HCT116 (cell line): ENCODE measurements around the gene SNUPN. TPM values are rescaled to one million over a fixed set of nuclear protein-coding genes. Genes with fewer than 3 reads are reported as not detected.

Source experiments
- ATAC-seq: fragments of 200-7000 bp; cut with Tn5 transposase; 2 replicates; pipeline ENCODE4 v1.9.1; 2020; ENCODE audit warnings: mild to moderate bottlenecking, moderate library complexity
- BruUV-seq: library from RNA; stranded (reverse); fragments of 400-500 nt; replicated peaks from 2 replicates; lab custom pipeline; 2021; lab: Mats Ljungman, UMichigan
- CTCF ChIA-PET: fragments of 300-600 bp; sonication (Branson Sonifier 250); formaldehyde crosslinking; loops from one replicate; lab custom pipeline; 2021; ENCODE audit warnings: antibody characterized with exemption; lab: Charles Lee
- POLR2A ChIA-PET: fragments of 300-600, 350-600 bp; sonication (Branson Sonifier 250); formaldehyde crosslinking; loops from one replicate; lab custom pipeline; 2021; ENCODE audit warnings: antibody characterized with exemption; lab: Charles Lee
- RAD21 ChIA-PET, 2 experiments: fragments of 300-600 bp; sonication (Branson Sonifier 250); formaldehyde crosslinking; loops; one replicate each; lab custom pipeline; 2023; ENCODE audit warnings: low total read pairs in 2 of 2; ENCODE audit not compliant: uncharacterized antibody in 2 of 2, unreplicated experiment in 2 of 2, low non-redundant PET in 1 of 2; lab: Charles Lee
- DNase-seq: peaks from one replicate; pipeline ENCODE4 v3.0.0-alpha.2; 2010; ENCODE audit warnings: low read depth, low spot score
- H2AFZ ChIP-seq: fragments of 200-600 bp; shearing (Covaris generic), sonication (generic); 2 replicates; pipeline ENCODE4 v1.6.1; 2017; ENCODE audit warnings: low read depth, mixed run types, mixed read lengths, antibody characterized with exemption, low read length; ENCODE audit not compliant: poor library complexity, severe bottlenecking
- H3K27ac ChIP-seq: 2 replicates; pipeline ENCODE4 v1.5.1; 2012; ENCODE audit warnings: low read depth, low read length
- H3K27me3 ChIP-seq: fragments of 200-600 bp; sonication (generic); 2 replicates; pipeline ENCODE4 v1.6.1; 2016; ENCODE audit warnings: mixed run types, low read length, mixed read lengths; ENCODE audit not compliant: insufficient read depth
- H3K36me3 ChIP-seq, 2 experiments: fragments of 200-500 bp in 1 of 2; fragments of 200-600 bp in 1 of 2; sonication (Bioruptor generic) in 1 of 2; sonication (generic) in 1 of 2; 2 replicates each; pipeline versions ENCODE4 v1.5.1 to v1.6.1; 2014 to 2016; ENCODE audit warnings: low read length in 2 of 2, inconsistent platforms in 1 of 2, mixed read lengths in 1 of 2, mixed run types in 1 of 2; ENCODE audit not compliant: insufficient read depth in 2 of 2, control insufficient read depth in 1 of 2
- H3K4me1 ChIP-seq, 2 experiments: fragments of 200-600 bp in 1 of 2; sonication (generic) in 1 of 2; 2 replicates each; pipeline versions ENCODE4 v1.5.1 to v1.6.1; 2012 to 2017; ENCODE audit warnings: low read length in 2 of 2, inconsistent platforms in 1 of 2, mild to moderate bottlenecking in 1 of 2, mixed read lengths in 1 of 2, mixed run types in 1 of 2, moderate library complexity in 1 of 2; ENCODE audit not compliant: insufficient read depth in 2 of 2, control insufficient read depth in 1 of 2
- H3K4me2 ChIP-seq: fragments of 200-600 bp; sonication (generic); 2 replicates; pipeline ENCODE4 v1.6.1; 2017; ENCODE audit warnings: mixed run types, low read length, mixed read lengths
- H3K4me3 ChIP-seq, 2 experiments: fragments of 200-600 bp in 1 of 2; sonication (generic) in 1 of 2; replicated peaks in 1 of 2; 2 replicates each; pipeline ENCODE4 v1.5.1; 2011 to 2016; ENCODE audit warnings: low read length in 2 of 2, control low read depth in 1 of 2, low read depth in 1 of 2, mild to moderate bottlenecking in 1 of 2, mixed read lengths in 1 of 2, mixed run types in 1 of 2
- H3K79me2 ChIP-seq: fragments of 200-600 bp; sonication (generic); 2 replicates; pipeline ENCODE4 v1.6.1; 2017; ENCODE audit warnings: mild to moderate bottlenecking, mixed run types, low read length, moderate library complexity, mixed read lengths; ENCODE audit not compliant: insufficient read depth
- H3K9ac ChIP-seq: fragments of 200-600 bp; sonication (generic); 2 replicates; pipeline ENCODE4 v1.6.1; 2016; ENCODE audit warnings: low read length, mixed read lengths
- H3K9me2 ChIP-seq: fragments of 200-600 bp; sonication (generic), shearing (Covaris generic); 2 replicates; pipeline ENCODE4 v1.6.1; 2017; ENCODE audit warnings: mixed run types, mild to moderate bottlenecking, moderate library complexity; ENCODE audit not compliant: insufficient read depth
- H3K9me3 ChIP-seq, 2 experiments: fragments of 200-500 bp in 1 of 2; fragments of 200-600 bp in 1 of 2; sonication (Bioruptor generic) in 1 of 2; sonication (generic) in 1 of 2; 2 replicates each; pipeline ENCODE4 v1.6.1; 2014 to 2017; ENCODE audit warnings: low read length in 2 of 2, mixed read lengths in 2 of 2, inconsistent platforms in 1 of 2, low read depth in 1 of 2, mild to moderate bottlenecking in 1 of 2, mixed run types in 1 of 2, moderate library complexity in 1 of 2; ENCODE audit not compliant: control insufficient read depth in 1 of 2, insufficient read depth in 1 of 2
- H4K20me1 ChIP-seq: fragments of 200-600 bp; sonication (generic), shearing (Covaris generic); 2 replicates; pipeline ENCODE4 v1.6.1; 2017; ENCODE audit warnings: mixed run types, mild to moderate bottlenecking, moderate library complexity; ENCODE audit not compliant: insufficient read depth
- ELF1 ChIP-seq: IDR thresholded peaks from 2 replicates; pipeline ENCODE4 v1.6.1; 2012; ENCODE audit warnings: low read depth, borderline replicate concordance
- JUND ChIP-seq: IDR thresholded peaks from 2 replicates; pipeline ENCODE4 v1.6.1; 2012
- SIN3A ChIP-seq: IDR thresholded peaks from 2 replicates; pipeline ENCODE4 v1.6.1; 2012; ENCODE audit warnings: low read depth
- TCF7L2 ChIP-seq: IDR thresholded peaks from 2 replicates; pipeline ENCODE4 v1.7.0; 2011; ENCODE audit warnings: borderline replicate concordance, inconsistent platforms; ENCODE audit not compliant: insufficient read depth, insufficient read length; ENCODE audit errors: extremely low read depth
- YY1 ChIP-seq: IDR thresholded peaks from 2 replicates; pipeline ENCODE4 v1.6.1; 2011; ENCODE audit warnings: low read length, low read depth, moderate library complexity, mild to moderate bottlenecking; ENCODE audit not compliant: insufficient replicate concordance; ENCODE audit errors: extremely low read depth
- ZBTB33 ChIP-seq: IDR thresholded peaks from 2 replicates; pipeline ENCODE4 v1.6.1; 2011; ENCODE audit warnings: mild to moderate bottlenecking, low read length, moderate library complexity; ENCODE audit not compliant: insufficient replicate concordance; ENCODE audit errors: extremely low read depth
- intact Hi-C: fragments of 100-400 bp; cut with micrococcal nuclease; formaldehyde crosslinking; loops from 2 replicates; pipeline ENCODE4 v1.10.0; 2022
- total RNA-seq: library from RNA; stranded (reverse); gene quantifications from one replicate; pipeline ENCODE4 v1.2.1, GENCODE V29; 2021; ENCODE audit not compliant: unreplicated experiment
- TF ChIP-seq, protein P1 (sequence below): IDR thresholded peaks from 2 replicates; pipeline ENCODE4 v1.6.1; 2012; ENCODE audit warnings: low read depth
- TF ChIP-seq, protein P2 (sequence below), 3 experiments: fragments of 200-600 bp in 1 of 3; sonication (generic) in 1 of 3; IDR thresholded peaks in 2 of 3; conservative IDR thresholded peaks in 1 of 3; 2 replicates each; pipeline ENCODE4 v1.5.1; 2012 to 2017; ENCODE audit warnings: low read depth in 2 of 3, low read length in 2 of 3, antibody characterized with exemption in 1 of 3, borderline replicate concordance in 1 of 3, control low read depth in 1 of 3, mild to moderate bottlenecking in 1 of 3, mixed read lengths in 1 of 3, mixed run types in 1 of 3, moderate library complexity in 1 of 3; ENCODE audit not compliant: insufficient read depth in 1 of 3

SNUPN gene
- total RNA-seq, 1 experiment from 2014 or later, result 29.8 TPM

DNA sequence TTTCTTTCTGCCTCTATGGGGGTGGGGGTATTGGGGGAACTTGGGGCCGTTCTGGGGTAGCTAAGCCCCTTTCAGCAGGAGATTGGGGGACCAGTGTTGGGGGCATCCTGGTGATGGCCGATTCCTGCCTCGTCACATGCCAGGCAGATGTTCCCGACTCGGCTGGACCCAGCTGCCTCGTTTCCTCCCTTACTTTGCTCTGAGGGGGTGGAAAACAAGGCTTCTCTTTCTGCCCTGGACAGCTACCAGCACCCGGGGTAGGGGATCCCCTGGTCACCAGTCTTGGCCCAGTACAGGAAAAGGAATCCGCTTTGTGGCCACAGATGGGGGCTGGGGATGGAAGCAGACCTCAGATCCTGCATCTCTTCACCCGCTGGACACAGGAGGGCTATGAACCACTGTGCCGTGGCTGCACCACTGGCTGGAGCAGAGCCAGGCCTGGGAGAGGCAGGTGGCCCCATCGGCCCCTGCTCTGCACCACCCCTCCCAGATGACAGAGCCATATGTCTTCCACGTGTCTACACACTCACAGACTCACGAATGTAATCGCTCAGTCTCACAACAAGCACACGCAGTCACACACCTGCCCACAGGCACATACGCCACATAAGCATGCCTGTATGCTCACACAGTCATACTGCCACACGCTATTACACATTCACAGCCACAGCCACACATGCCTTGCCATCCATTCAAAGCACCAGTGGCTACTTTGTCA is 34.6 kb upstream of the SNUPN start:
- H3K27me3 ChIP-seq, result no peaks in the 10 kb centered on the region
- RAD21 ChIA-PET, result no interaction called here
- peak overlapping the region; percentile 68 for H3K9ac ChIP-seq
- ATAC-seq, result no peak
- peaks cover 19 to 43% of the 10 kb centered on the region in 2 experiments for H3K4me1 ChIP-seq
- H3K36me3 ChIP-seq, result peaks cover 0 to 2% of the 10 kb centered on the region in 2 experiments; a peak in 1 of 4 replicates
- TF ChIP-seq ELF1, result no peak
- no peak for TF ChIP-seq JUND
- TF ChIP-seq, protein P1, sequence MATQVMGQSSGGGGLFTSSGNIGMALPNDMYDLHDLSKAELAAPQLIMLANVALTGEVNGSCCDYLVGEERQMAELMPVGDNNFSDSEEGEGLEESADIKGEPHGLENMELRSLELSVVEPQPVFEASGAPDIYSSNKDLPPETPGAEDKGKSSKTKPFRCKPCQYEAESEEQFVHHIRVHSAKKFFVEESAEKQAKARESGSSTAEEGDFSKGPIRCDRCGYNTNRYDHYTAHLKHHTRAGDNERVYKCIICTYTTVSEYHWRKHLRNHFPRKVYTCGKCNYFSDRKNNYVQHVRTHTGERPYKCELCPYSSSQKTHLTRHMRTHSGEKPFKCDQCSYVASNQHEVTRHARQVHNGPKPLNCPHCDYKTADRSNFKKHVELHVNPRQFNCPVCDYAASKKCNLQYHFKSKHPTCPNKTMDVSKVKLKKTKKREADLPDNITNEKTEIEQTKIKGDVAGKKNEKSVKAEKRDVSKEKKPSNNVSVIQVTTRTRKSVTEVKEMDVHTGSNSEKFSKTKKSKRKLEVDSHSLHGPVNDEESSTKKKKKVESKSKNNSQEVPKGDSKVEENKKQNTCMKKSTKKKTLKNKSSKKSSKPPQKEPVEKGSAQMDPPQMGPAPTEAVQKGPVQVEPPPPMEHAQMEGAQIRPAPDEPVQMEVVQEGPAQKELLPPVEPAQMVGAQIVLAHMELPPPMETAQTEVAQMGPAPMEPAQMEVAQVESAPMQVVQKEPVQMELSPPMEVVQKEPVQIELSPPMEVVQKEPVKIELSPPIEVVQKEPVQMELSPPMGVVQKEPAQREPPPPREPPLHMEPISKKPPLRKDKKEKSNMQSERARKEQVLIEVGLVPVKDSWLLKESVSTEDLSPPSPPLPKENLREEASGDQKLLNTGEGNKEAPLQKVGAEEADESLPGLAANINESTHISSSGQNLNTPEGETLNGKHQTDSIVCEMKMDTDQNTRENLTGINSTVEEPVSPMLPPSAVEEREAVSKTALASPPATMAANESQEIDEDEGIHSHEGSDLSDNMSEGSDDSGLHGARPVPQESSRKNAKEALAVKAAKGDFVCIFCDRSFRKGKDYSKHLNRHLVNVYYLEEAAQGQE, result no peak
- TF ChIP-seq TCF7L2, result no peak
- TF ChIP-seq, protein P2, sequence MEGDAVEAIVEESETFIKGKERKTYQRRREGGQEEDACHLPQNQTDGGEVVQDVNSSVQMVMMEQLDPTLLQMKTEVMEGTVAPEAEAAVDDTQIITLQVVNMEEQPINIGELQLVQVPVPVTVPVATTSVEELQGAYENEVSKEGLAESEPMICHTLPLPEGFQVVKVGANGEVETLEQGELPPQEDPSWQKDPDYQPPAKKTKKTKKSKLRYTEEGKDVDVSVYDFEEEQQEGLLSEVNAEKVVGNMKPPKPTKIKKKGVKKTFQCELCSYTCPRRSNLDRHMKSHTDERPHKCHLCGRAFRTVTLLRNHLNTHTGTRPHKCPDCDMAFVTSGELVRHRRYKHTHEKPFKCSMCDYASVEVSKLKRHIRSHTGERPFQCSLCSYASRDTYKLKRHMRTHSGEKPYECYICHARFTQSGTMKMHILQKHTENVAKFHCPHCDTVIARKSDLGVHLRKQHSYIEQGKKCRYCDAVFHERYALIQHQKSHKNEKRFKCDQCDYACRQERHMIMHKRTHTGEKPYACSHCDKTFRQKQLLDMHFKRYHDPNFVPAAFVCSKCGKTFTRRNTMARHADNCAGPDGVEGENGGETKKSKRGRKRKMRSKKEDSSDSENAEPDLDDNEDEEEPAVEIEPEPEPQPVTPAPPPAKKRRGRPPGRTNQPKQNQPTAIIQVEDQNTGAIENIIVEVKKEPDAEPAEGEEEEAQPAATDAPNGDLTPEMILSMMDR (IDR thresholded peaks at IDR 0.05 in 2 of 3, conservative IDR thresholded peaks at IDR 0.05 in 1 of 3; ENCODE audit: borderline replicate concordance in 1 of 3, insufficient read depth in 1 of 3, low read depth in 2 of 3, low read length in 2 of 3), result no peak
- TF ChIP-seq ZBTB33, result no peak
- TF ChIP-seq SIN3A, result no peak
- TF ChIP-seq YY1, result no peak
- no peak for DNase-seq
- peaks cover 3% of the 10 kb centered on the region; the same call in 1 of the 2 replicates for H3K79me2 ChIP-seq
- CTCF ChIA-PET, result interaction anchor here (1.5 kb wide), 1 partner anchor 12 kb away, joined by 7 read pairs; the partner anchor contains the start of gene SNX33
- H3K4me2 ChIP-seq, result peak overlapping the region; percentile 63
- H4K20me1 ChIP-seq, result no peaks in the 10 kb centered on the region
- no TSS peak for BruUV-seq
- no peak overlapping the region for H3K4me3 ChIP-seq
- intact Hi-C loops, result no loop called here
- POLR2A ChIA-PET, result interaction anchor here (1.6 to 1.9 kb wide), 2 partner anchors 13 to 292 kb away, joined by 5 to 8 read pairs; partner anchors contain the start of genes MAN2C1 and SNX33
- H3K9me2 ChIP-seq, result no peaks in the 10 kb centered on the region
- no peak overlapping the region for H2AFZ ChIP-seq
- no peaks in the 10 kb centered on the region for H3K9me3 ChIP-seq
- peak overlapping the region; percentile 52 for H3K27ac ChIP-seq
